ENCODE measurements around the gene ATP13A1. TPM values are rescaled to one million over a fixed set of nuclear protein-coding genes. Genes with fewer than 3 reads are reported as not detected.

The ATP13A1 gene
- total RNA-seq, 1 experiment from 2014 or later, result 41.1 TPM

GRCh38 chr19:19656451-19657396, 6.8 kb downstream of the ATP13A1 start:
- Histone ChIP-seq H2AFZ (no peak overlapping the region), H3K36me3 (ENCODE audit: low read depth) (peaks cover 25% of the 10 kb centered on the region; the same call in 1 of the 2 replicates), H3K4me2 (no peak overlapping the region), H3K9me3 (ENCODE audit: insufficient read depth, low read depth) (no peaks in the 10 kb centered on the region), H3K4me3 (no peak overlapping the region), H3K4me1 (replicated peaks; ENCODE audit: insufficient read depth) (peaks cover 3% of the 10 kb centered on the region; the same call in 1 of the 2 replicates), H4K20me1 (ENCODE audit: insufficient read depth) (peaks cover 18% of the 10 kb centered on the region; the same call in 1 of the 2 replicates), H3K27ac (no peak overlapping the region), H3K9me2 (ENCODE audit: insufficient read depth) (no peaks in the 10 kb centered on the region), H3F3A (ENCODE audit: insufficient read depth, low read depth) (peaks cover 5% of the 10 kb centered on the region; the same call in 1 of the 2 replicates), H3K79me2 (ENCODE audit: low read depth) (peaks cover 23% of the 10 kb centered on the region), H3K27me3 (ENCODE audit: insufficient read depth, low read depth) (no peaks in the 10 kb centered on the region)
- intact Hi-C loops (cut with micrococcal nuclease; ENCODE audit: unreplicated experiment), result no loop called here
- BruUV-seq (replicated peaks), result no TSS peak
- ChIA-PET POLR2A (ENCODE audit: unreplicated experiment) (no interaction called here), CTCF (no interaction called here)
- no peak for DNase-seq
- TF ChIP-seq EZH2 (IDR thresholded peaks at IDR 0.05; ENCODE audit: low read depth) (no peak), CTCF (conservative IDR thresholded peaks at IDR 0.05) (no peak)

- Histone ChIP-seq H3K27ac (no peak overlapping the region), H3K4me2 (no peak overlapping the region), H2AFZ (no peak overlapping the region), H3K4me1 (replicated peaks; ENCODE audit: insufficient read depth) (no peaks in the 10 kb centered on the region), H3K9me3 (ENCODE audit: insufficient read depth, low read depth) (no peaks in the 10 kb centered on the region), H3K36me3 (ENCODE audit: low read depth) (peaks cover 25% of the 10 kb centered on the region; the same call in 1 of the 2 replicates), H3F3A (ENCODE audit: insufficient read depth, low read depth) (peaks cover 3% of the 10 kb centered on the region; the same call in 1 of the 2 replicates), H3K4me3 (no peak overlapping the region), H3K9me2 (ENCODE audit: insufficient read depth) (no peaks in the 10 kb centered on the region), H3K79me2 (ENCODE audit: low read depth) (peaks cover 14% of the 10 kb centered on the region), H4K20me1 (ENCODE audit: insufficient read depth) (peaks cover 11% of the 10 kb centered on the region; the same call in 1 of the 2 replicates), H3K27me3 (ENCODE audit: insufficient read depth, low read depth) (no peaks in the 10 kb centered on the region)
- TF ChIP-seq EZH2 (IDR thresholded peaks at IDR 0.05; ENCODE audit: low read depth), result no peak
- no peak for TF ChIP-seq CTCF (conservative IDR thresholded peaks at IDR 0.05)
- ChIA-PET CTCF (no interaction called here), POLR2A (ENCODE audit: unreplicated experiment) (no interaction called here)
- no TSS peak for BruUV-seq (replicated peaks)
- no peak for DNase-seq
- intact Hi-C loops (cut with micrococcal nuclease; ENCODE audit: unreplicated experiment), result no loop called here
Measured at GRCh38 chr19:19655641-19656343, 7.7 kb downstream of the ATP13A1 start.

GRCh38 chr19:19655051-19655594, 8.4 kb downstream of the ATP13A1 start:
- Histone ChIP-seq H3K36me3 (ENCODE audit: low read depth) (peaks cover 28% of the 10 kb centered on the region; the same call in 1 of the 2 replicates), H3K9me2 (ENCODE audit: insufficient read depth) (no peaks in the 10 kb centered on the region), H3K27me3 (ENCODE audit: insufficient read depth, low read depth) (no peaks in the 10 kb centered on the region), H3K4me1 (replicated peaks; ENCODE audit: insufficient read depth) (no peaks in the 10 kb centered on the region), H2AFZ (no peak overlapping the region), H3K4me2 (no peak overlapping the region), H3F3A (ENCODE audit: insufficient read depth, low read depth) (no peaks in the 10 kb centered on the region), H3K9me3 (ENCODE audit: insufficient read depth, low read depth) (no peaks in the 10 kb centered on the region), H4K20me1 (ENCODE audit: insufficient read depth) (peaks cover 4% of the 10 kb centered on the region; the same call in 1 of the 2 replicates), H3K27ac (no peak overlapping the region), H3K79me2 (ENCODE audit: low read depth) (peaks cover 7% of the 10 kb centered on the region; the same call in 1 of the 2 replicates), H3K4me3 (no peak overlapping the region)
- intact Hi-C loops (cut with micrococcal nuclease; ENCODE audit: unreplicated experiment), result no loop called here
- ChIA-PET CTCF (no interaction called here), POLR2A (ENCODE audit: unreplicated experiment) (no interaction called here)
- TF ChIP-seq EZH2 (IDR thresholded peaks at IDR 0.05; ENCODE audit: low read depth) (no peak), CTCF (conservative IDR thresholded peaks at IDR 0.05) (no peak)
- no TSS peak for BruUV-seq (replicated peaks)
- DNase-seq, result no peak
